H1 (cell line): ENCODE measurements around the gene RASGRF1. TPM values are rescaled to one million over a fixed set of nuclear protein-coding genes. Genes with fewer than 3 reads are reported as not detected.

ENCODE experiments used
- CHD7 ChIP-seq: fragments of 300-600 bp; sonication (generic); IDR thresholded peaks from 2 replicates; pipeline ENCODE4 v1.7.1; 2012; ENCODE audit warnings: low read length, moderate library complexity, mild to moderate bottlenecking, inconsistent platforms; ENCODE audit not compliant: insufficient replicate concordance
- KDM1A ChIP-seq: fragments of 200-600, 300-600 bp; sonication (generic); IDR thresholded peaks from 2 replicates; pipeline ENCODE4 v1.7.1; 2016; ENCODE audit warnings: mild to moderate bottlenecking, low read length, borderline replicate concordance
- SIX5 ChIP-seq: IDR thresholded peaks from 2 replicates; pipeline ENCODE4 v1.6.1; 2011; ENCODE audit warnings: mild to moderate bottlenecking, low read depth, low read length
- polyA plus RNA-seq, 7 experiments: library from polyadenylated mRNA; depleted of rRNA in 3 of 7; stranded (reverse) in 5 of 7; unstranded in 2 of 7; fragments of >200 nt in 5 of 7; fragments of 200-250 nt in 2 of 7; gene quantifications; 1 replicate in 5 of 7; 2 replicates in 1 of 7; 4 replicates in 1 of 7; pipeline versions ENCODE4 v1.2.1 to v1.2.3, GENCODE V29; 2011 to 2013; ENCODE audit warnings: missing spikeins in 2 of 7, mixed read lengths in 2 of 7
- total RNA-seq: library from RNA; stranded (reverse); fragmentation: NEBNext Ultra II Directional; extraction: Animal tissue kit (Norgen Biotek cat#: 25700); gene quantifications from 2 replicates; pipeline ENCODE4 v1.2.1, GENCODE V29; 2021

The RASGRF1 gene
- total and polyA plus RNA-seq, 2 of the 8 experiments (the other 6 are each of a cell fraction or from before 2014, with no cell fraction given) = 0.42 to 0.67 TPM

GRCh38 chr15:79006071-79006470, 84.5 kb downstream of the RASGRF1 start (continued):
- TF ChIP-seq KDM1A = no peak
- TF ChIP-seq CHD7 = no peak
- no peak for TF ChIP-seq SIX5
- TF ChIP-seq, all 59 proteins: peak for 0
